Left renal pelvis (tissue), 4 donors: ENCODE results near the gene COA6. TPM values are rescaled to one million over a fixed set of nuclear protein-coding genes. Genes with fewer than 3 reads are reported as not detected.

Source experiments
- DNase-seq, 4 donors: peaks; one replicate each; pipeline ENCODE4 v3.0.0-alpha.2; 2013; ENCODE audit warnings: low read depth in 4 of 4, low spot score in 3 of 4
- polyA plus RNA-seq, 4 donors: library from polyadenylated mRNA; unstranded; fragments of 120-200 nt; gene quantifications; one replicate each; pipeline ENCODE4 v1.2.1, GENCODE V29; 2013; ENCODE audit not compliant: insufficient read length in 4 of 4

The COA6 gene
- polyA plus RNA-seq, 4 donors, result 26.9 to 37.4 (median 33.3) TPM

- no peak for DNase-seq
Observed at GRCh38 chr1:234408757-234409156, 35.5 kb downstream of the COA6 start.

- DNase-seq, result no peak
Observed at GRCh38 chr1:234409328-234409727, 36.1 kb downstream of the COA6 start.

GRCh38 chr1:234412830-234413229, 39.6 kb downstream of the COA6 start:
- DNase-seq, result no peak

- DNase-seq, result no peak
Observed at GRCh38 chr1:234413485-234413884, 40.2 kb downstream of the COA6 start.

GRCh38 chr1:234413990-234414389, 40.7 kb downstream of the COA6 start:
- no peak for DNase-seq

- no peak for DNase-seq
Observed at GRCh38 chr1:234427950-234428646, 54.8 kb downstream of the COA6 start.

- DNase-seq, result no peak
Observed at GRCh38 chr1:234429434-234429806, 56.2 kb downstream of the COA6 start.

- DNase-seq, result no peak
Observed at GRCh38 chr1:234430691-234431090, 57.4 kb downstream of the COA6 start.

GRCh38 chr1:234431255-234431654, 58.0 kb downstream of the COA6 start:
- no peak for DNase-seq

GRCh38 chr1:234433563-234434285, 60.5 kb downstream of the COA6 start:
- DNase-seq, result no peak

Other genes with a start within 250 kb of the COA6 start
- gene TARBP1, start 105.7 kb downstream of the COA6 start, polyA plus RNA-seq, result 10 to 100 TPM; 44.9 to 97.4 (median 51.2) TPM
- 100 to 1,000 TPM; 136 to 205 (median 148) TPM for gene IRF2BP2, start 236.7 kb downstream of the COA6 start, polyA plus RNA-seq